HEK293 (cell line): ENCODE results near the gene YWHAQ.

Experiments
- KLF17 ChIP-seq: fragments of 450-650 bp; formaldehyde crosslinking; IDR thresholded peaks from 2 replicates; pipeline ENCODE4 v1.5.1; 2016; ENCODE audit warnings: missing biosample characterization, missing genetic modification characterization
- OSR2 ChIP-seq: fragments of 450-650 bp; formaldehyde crosslinking; IDR thresholded peaks from 2 replicates; pipeline ENCODE4 v1.5.1; 2016; ENCODE audit warnings: missing biosample characterization, missing genetic modification characterization
- PATZ1 ChIP-seq: fragments of 450-650 bp; formaldehyde crosslinking; IDR thresholded peaks from 2 replicates; pipeline ENCODE4 v1.5.1; 2016; ENCODE audit warnings: missing biosample characterization, missing genetic modification characterization
- SETDB1 ChIP-seq: IDR thresholded peaks from one replicate; pipeline ENCODE4 v1.6.1; 2017; ENCODE audit warnings: mild to moderate bottlenecking, low read length, moderate library complexity, mixed read lengths; ENCODE audit not compliant: insufficient read length
- SP2 ChIP-seq: fragments of 450-650 bp; formaldehyde crosslinking; IDR thresholded peaks from 2 replicates; pipeline ENCODE4 v1.5.1; 2016; ENCODE audit warnings: missing biosample characterization, missing genetic modification characterization
- ZBTB17 ChIP-seq: fragments of 450-650 bp; formaldehyde crosslinking; IDR thresholded peaks from 2 replicates; pipeline ENCODE4 v1.5.1; 2016; ENCODE audit warnings: missing biosample characterization, missing genetic modification characterization
- ZBTB26 ChIP-seq: fragments of 450-650 bp; formaldehyde crosslinking; optimal IDR thresholded peaks from 2 replicates; pipeline ENCODE3; 2016; ENCODE audit warnings: missing biosample characterization, mild to moderate bottlenecking, missing genetic modification characterization
- ZFHX2 ChIP-seq: fragments of 450-650 bp; formaldehyde crosslinking; conservative IDR thresholded peaks from 2 replicates; pipeline ENCODE4 v1.5.1; 2016; ENCODE audit warnings: missing biosample characterization, missing genetic modification characterization
- ZNF341 ChIP-seq: fragments of 450-650 bp; formaldehyde crosslinking; IDR thresholded peaks from 2 replicates; pipeline ENCODE4; 2016; ENCODE audit warnings: low read depth, missing biosample characterization, missing genetic modification characterization
- ZNF366 ChIP-seq: fragments of 450-650 bp; formaldehyde crosslinking; conservative IDR thresholded peaks from 2 replicates; pipeline ENCODE4 v1.5.1; 2016; ENCODE audit warnings: missing biosample characterization, missing genetic modification characterization
- ZNF514 ChIP-seq: fragments of 450-650 bp; formaldehyde crosslinking; IDR thresholded peaks from 2 replicates; pipeline ENCODE4 v1.5.1; 2016; ENCODE audit warnings: missing biosample characterization, missing genetic modification characterization
- ZNF530 ChIP-seq: fragments of 450-650 bp; formaldehyde crosslinking; IDR thresholded peaks from 2 replicates; pipeline ENCODE4 v1.5.1; 2016; ENCODE audit warnings: low read depth, missing biosample characterization, missing genetic modification characterization
- ZNF580 ChIP-seq: fragments of 450-650 bp; formaldehyde crosslinking; IDR thresholded peaks from 2 replicates; pipeline ENCODE4 v1.5.1; 2016; ENCODE audit warnings: missing biosample characterization, missing genetic modification characterization
- ZNF629 ChIP-seq: fragments of 450-650 bp; formaldehyde crosslinking; IDR thresholded peaks from 2 replicates; pipeline ENCODE4 v1.5.1; 2017; ENCODE audit warnings: missing biosample characterization, missing genetic modification characterization
- TF ChIP-seq, protein P1 (sequence below): fragments of 450-650 bp; formaldehyde crosslinking; conservative IDR thresholded peaks from 2 replicates; pipeline ENCODE4 v1.5.1; 2016; ENCODE audit warnings: low read depth, missing biosample characterization, missing genetic modification characterization
- TF ChIP-seq, protein P2 (sequence below): fragments of 450-650 bp; formaldehyde crosslinking; IDR thresholded peaks from 2 replicates; pipeline ENCODE4 v1.5.1; 2017; ENCODE audit warnings: missing biosample characterization, missing genetic modification characterization
- TF ChIP-seq, protein P3 (sequence below): fragments of 450-650 bp; formaldehyde crosslinking; conservative IDR thresholded peaks from 2 replicates; pipeline ENCODE4 v1.5.1; 2016; ENCODE audit warnings: low read depth, missing biosample characterization, missing genetic modification characterization
- TF ChIP-seq, protein P4 (sequence below): fragments of 450-650 bp; IDR thresholded peaks from 2 replicates; pipeline ENCODE4 v1.5.1; 2018; ENCODE audit warnings: missing biosample characterization, mild to moderate bottlenecking, missing genetic modification characterization
- TF ChIP-seq, protein P5 (sequence below): fragments of 450-650 bp; formaldehyde crosslinking; IDR thresholded peaks from 2 replicates; pipeline ENCODE4 v1.5.1; 2017; ENCODE audit warnings: missing biosample characterization, missing genetic modification characterization

Gene YWHAQ

GRCh38 chr2:9555297-9556120, 75.3 kb downstream of the YWHAQ start, which contains the start of gene ADAM17 (continued):
- TF ChIP-seq ZBTB26 = peak; percentile 65
- TF ChIP-seq ZBTB17 (tag by site-specific recombination) = peak; percentile 93
- TF ChIP-seq, protein P1, sequence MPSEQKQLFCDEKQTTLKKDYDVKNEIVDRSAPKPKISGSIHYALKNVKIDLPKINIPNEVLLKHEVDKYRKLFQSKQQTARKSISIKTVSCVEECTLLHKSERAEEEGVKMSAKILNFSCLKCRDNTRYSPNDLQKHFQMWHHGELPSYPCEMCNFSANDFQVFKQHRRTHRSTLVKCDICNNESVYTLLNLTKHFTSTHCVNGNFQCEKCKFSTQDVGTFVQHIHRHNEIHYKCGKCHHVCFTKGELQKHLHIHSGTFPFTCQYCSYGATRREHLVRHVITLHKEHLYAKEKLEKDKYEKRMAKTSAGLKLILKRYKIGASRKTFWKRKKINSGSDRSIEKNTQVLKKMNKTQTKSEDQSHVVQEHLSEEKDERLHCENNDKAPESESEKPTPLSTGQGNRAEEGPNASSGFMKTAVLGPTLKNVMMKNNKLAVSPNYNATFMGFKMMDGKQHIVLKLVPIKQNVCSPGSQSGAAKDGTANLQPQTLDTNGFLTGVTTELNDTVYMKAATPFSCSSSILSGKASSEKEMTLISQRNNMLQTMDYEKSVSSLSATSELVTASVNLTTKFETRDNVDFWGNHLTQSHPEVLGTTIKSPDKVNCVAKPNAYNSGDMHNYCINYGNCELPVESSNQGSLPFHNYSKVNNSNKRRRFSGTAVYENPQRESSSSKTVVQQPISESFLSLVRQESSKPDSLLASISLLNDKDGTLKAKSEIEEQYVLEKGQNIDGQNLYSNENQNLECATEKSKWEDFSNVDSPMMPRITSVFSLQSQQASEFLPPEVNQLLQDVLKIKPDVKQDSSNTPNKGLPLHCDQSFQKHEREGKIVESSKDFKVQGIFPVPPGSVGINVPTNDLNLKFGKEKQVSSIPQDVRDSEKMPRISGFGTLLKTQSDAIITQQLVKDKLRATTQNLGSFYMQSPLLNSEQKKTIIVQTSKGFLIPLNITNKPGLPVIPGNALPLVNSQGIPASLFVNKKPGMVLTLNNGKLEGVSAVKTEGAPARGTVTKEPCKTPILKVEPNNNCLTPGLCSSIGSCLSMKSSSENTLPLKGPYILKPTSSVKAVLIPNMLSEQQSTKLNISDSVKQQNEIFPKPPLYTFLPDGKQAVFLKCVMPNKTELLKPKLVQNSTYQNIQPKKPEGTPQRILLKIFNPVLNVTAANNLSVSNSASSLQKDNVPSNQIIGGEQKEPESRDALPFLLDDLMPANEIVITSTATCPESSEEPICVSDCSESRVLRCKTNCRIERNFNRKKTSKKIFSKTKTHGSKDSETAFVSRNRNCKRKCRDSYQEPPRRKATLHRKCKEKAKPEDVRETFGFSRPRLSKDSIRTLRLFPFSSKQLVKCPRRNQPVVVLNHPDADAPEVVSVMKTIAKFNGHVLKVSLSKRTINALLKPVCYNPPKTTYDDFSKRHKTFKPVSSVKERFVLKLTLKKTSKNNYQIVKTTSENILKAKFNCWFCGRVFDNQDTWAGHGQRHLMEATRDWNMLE (tag by site-specific recombination) = peak; percentile 76
- TF ChIP-seq SETDB1 = no peak
- TF ChIP-seq ZNF514 (tag by site-specific recombination) = no peak
- TF ChIP-seq, protein P2, sequence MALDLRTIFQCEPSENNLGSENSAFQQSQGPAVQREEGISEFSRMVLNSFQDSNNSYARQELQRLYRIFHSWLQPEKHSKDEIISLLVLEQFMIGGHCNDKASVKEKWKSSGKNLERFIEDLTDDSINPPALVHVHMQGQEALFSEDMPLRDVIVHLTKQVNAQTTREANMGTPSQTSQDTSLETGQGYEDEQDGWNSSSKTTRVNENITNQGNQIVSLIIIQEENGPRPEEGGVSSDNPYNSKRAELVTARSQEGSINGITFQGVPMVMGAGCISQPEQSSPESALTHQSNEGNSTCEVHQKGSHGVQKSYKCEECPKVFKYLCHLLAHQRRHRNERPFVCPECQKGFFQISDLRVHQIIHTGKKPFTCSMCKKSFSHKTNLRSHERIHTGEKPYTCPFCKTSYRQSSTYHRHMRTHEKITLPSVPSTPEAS (tag by site-specific recombination) = 0 out of 2 replicates have a peak, but pooled peaks have one; percentile 5
- peak; percentile 83 for TF ChIP-seq SP2 (tag by site-specific recombination)
- TF ChIP-seq PATZ1 = peak; percentile 96
- TF ChIP-seq ZNF530 (tag by site-specific recombination) = no peak
- TF ChIP-seq ZNF629 (tag by site-specific recombination) = peak; percentile 65; the same call in 1 of the 2 replicates
- peak; percentile 41 for TF ChIP-seq KLF17
- TF ChIP-seq, protein P3, sequence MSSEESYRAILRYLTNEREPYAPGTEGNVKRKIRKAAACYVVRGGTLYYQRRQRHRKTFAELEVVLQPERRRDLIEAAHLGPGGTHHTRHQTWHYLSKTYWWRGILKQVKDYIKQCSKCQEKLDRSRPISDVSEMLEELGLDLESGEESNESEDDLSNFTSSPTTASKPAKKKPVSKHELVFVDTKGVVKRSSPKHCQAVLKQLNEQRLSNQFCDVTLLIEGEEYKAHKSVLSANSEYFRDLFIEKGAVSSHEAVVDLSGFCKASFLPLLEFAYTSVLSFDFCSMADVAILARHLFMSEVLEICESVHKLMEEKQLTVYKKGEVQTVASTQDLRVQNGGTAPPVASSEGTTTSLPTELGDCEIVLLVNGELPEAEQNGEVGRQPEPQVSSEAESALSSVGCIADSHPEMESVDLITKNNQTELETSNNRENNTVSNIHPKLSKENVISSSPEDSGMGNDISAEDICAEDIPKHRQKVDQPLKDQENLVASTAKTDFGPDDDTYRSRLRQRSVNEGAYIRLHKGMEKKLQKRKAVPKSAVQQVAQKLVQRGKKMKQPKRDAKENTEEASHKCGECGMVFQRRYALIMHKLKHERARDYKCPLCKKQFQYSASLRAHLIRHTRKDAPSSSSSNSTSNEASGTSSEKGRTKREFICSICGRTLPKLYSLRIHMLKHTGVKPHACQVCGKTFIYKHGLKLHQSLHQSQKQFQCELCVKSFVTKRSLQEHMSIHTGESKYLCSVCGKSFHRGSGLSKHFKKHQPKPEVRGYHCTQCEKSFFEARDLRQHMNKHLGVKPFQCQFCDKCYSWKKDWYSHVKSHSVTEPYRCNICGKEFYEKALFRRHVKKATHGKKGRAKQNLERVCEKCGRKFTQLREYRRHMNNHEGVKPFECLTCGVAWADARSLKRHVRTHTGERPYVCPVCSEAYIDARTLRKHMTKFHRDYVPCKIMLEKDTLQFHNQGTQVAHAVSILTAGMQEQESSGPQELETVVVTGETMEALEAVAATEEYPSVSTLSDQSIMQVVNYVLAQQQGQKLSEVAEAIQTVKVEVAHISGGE (tag by site-specific recombination) = peak; percentile 96
- TF ChIP-seq, protein P4, sequence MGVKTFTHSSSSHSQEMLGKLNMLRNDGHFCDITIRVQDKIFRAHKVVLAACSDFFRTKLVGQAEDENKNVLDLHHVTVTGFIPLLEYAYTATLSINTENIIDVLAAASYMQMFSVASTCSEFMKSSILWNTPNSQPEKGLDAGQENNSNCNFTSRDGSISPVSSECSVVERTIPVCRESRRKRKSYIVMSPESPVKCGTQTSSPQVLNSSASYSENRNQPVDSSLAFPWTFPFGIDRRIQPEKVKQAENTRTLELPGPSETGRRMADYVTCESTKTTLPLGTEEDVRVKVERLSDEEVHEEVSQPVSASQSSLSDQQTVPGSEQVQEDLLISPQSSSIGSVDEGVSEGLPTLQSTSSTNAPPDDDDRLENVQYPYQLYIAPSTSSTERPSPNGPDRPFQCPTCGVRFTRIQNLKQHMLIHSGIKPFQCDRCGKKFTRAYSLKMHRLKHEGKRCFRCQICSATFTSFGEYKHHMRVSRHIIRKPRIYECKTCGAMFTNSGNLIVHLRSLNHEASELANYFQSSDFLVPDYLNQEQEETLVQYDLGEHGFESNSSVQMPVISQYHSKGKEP (tag by site-specific recombination) = peak; percentile 83
- TF ChIP-seq ZNF341 = peak; percentile 98
- peak; percentile 75; the same call in 1 of the 2 replicates for TF ChIP-seq ZNF366 (tag by site-specific recombination)
- TF ChIP-seq OSR2 (tag by site-specific recombination) = peak; percentile 32; the same call in 1 of the 2 replicates
- TF ChIP-seq, protein P5, sequence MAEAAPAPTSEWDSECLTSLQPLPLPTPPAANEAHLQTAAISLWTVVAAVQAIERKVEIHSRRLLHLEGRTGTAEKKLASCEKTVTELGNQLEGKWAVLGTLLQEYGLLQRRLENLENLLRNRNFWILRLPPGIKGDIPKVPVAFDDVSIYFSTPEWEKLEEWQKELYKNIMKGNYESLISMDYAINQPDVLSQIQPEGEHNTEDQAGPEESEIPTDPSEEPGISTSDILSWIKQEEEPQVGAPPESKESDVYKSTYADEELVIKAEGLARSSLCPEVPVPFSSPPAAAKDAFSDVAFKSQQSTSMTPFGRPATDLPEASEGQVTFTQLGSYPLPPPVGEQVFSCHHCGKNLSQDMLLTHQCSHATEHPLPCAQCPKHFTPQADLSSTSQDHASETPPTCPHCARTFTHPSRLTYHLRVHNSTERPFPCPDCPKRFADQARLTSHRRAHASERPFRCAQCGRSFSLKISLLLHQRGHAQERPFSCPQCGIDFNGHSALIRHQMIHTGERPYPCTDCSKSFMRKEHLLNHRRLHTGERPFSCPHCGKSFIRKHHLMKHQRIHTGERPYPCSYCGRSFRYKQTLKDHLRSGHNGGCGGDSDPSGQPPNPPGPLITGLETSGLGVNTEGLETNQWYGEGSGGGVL = peak; percentile 24; the same call in 1 of the 2 replicates
- TF ChIP-seq ZFHX2 (tag by site-specific recombination) = peak; percentile 93
- TF ChIP-seq ZNF580 = peak; percentile 54; the same call in 1 of the 2 replicates
